Psoas muscle (tissue), 8 donors: Measurements from ENCODE around the gene SCN7A. TPM values are rescaled to one million over a fixed set of nuclear protein-coding genes. Genes with fewer than 3 reads are reported as not detected.
"Not testable (repeated sequence)": the region's sequence is repeated elsewhere in the genome, so short reads cannot be mapped to it uniquely, and the experiment has no call there.

Experiments
- ATAC-seq, 4 donors: fragments of 200-7000 bp; cut with Tn5 transposase; one replicate each; pipeline ENCODE4 v1.9.1; 2020; ENCODE audit warnings: moderate library complexity in 3 of 4, mild to moderate bottlenecking in 2 of 4
- DNase-seq, 2 donors: peaks; one replicate each; pipeline ENCODE4 v3.0.0-alpha.2; 2020
- H3K27ac ChIP-seq: fragments of 200-600 bp; one replicate; pipeline ENCODE4 v1.8.0; 2022
- H3K27me3 ChIP-seq, 3 donors: fragments of 200-600 bp in 1 of 3; one replicate each; pipeline versions ENCODE4 v1.6.1 to v1.8.0; 2013 to 2022; ENCODE audit warnings: low read length in 2 of 3, mild to moderate bottlenecking in 2 of 3, moderate library complexity in 1 of 3; ENCODE audit not compliant: insufficient read depth in 3 of 3
- H3K36me3 ChIP-seq, 2 donors: fragments of 200-600 bp in 1 of 2; one replicate each; pipeline versions ENCODE4 v1.6.1 to v1.8.0; 2013 to 2022; ENCODE audit warnings: low read depth in 1 of 2, mild to moderate bottlenecking in 1 of 2, moderate library complexity in 1 of 2; ENCODE audit not compliant: insufficient read depth in 1 of 2
- H3K4me1 ChIP-seq: fragments of 200-600 bp; one replicate; pipeline ENCODE4 v1.8.0; 2022
- H3K4me3 ChIP-seq: fragments of 200-600 bp; one replicate; pipeline ENCODE4 v1.8.0; 2022; ENCODE audit warnings: mild to moderate bottlenecking
- H3K9me3 ChIP-seq: fragments of 200-600 bp; one replicate; pipeline ENCODE4 v1.8.0; 2022
- CTCF ChIP-seq: fragments of 200-600 bp; IDR thresholded peaks from one replicate; pipeline ENCODE4 v1.8.0; 2022; ENCODE audit warnings: antibody characterized with exemption
- WGBS, 3 donors: extraction: QIAGEN DNeasy Blood & Tissue Kit; methylation state at CpG; one replicate each; pipeline versions ENCODE4 v1.1.6 to v1.1.7; 2013; 5-methylcytosine and 5-hydroxymethylcytosine counted together
- intact Hi-C, 2 donors: fragments of 100-400 bp; cut with DNase I; formaldehyde crosslinking; loops; one replicate each; pipeline versions ENCODE4 v1.11.0 to v1.14.2; 2022
- polyA plus RNA-seq, 3 donors: library from polyadenylated mRNA; stranded (reverse); fragments of 200-250 nt; gene quantifications; one replicate each; pipeline ENCODE4 v1.2.3, GENCODE V29; 2013
- total RNA-seq, 4 donors: library from RNA; stranded (reverse); fragmentation: NEBNext Ultra II Directional in 2 of 4; extraction: Animal tissue kit (Norgen Biotek cat#: 25700) in 2 of 4; gene quantifications; one replicate each; pipeline versions ENCODE4 v1.2.1 to v1.2.4, GENCODE V29; 2021 to 2023
- donor health status: healthy with polysubstance abuse.
- donor health status: DM: no; HTN: no; CAD: no; lungs with moderate emphysema.
- donor health status: Bipolar disorder and iron deficiency.
- donor health status: healthy.
- donor health status: DM: yes; HTN: yes; CAD: no.
- donor health status: DM: no; HTN: no; CAD: no.
- donor health status: DM: no; HTN: no; CAD: no.
- donor health status: DM: yes; HTN: yes; CAD: no.

SCN7A gene
- total and polyA plus RNA-seq, 7 donors, result 1.2 to 17.3 (median 2.5) TPM

GRCh38 chr2:166463640-166464039 is 30.4 kb downstream of the SCN7A start:
- ATAC-seq (no peak), DNase-seq (no peak)
- intact Hi-C loops, result no loop called here
- 95 to 98% (median 97%) methylated on average over 5 of the region's 5 CpGs for WGBS, 3 donors
- Histone ChIP-seq H3K27ac (no peak overlapping the region), H3K36me3 (no peaks in the 10 kb centered on the region), H3K27me3 (no peaks in the 10 kb centered on the region), H3K4me3 (no peak overlapping the region), H3K4me1 (no peaks in the 10 kb centered on the region), H3K9me3 (no peaks in the 10 kb centered on the region)
- no peak for TF ChIP-seq CTCF

DNA sequence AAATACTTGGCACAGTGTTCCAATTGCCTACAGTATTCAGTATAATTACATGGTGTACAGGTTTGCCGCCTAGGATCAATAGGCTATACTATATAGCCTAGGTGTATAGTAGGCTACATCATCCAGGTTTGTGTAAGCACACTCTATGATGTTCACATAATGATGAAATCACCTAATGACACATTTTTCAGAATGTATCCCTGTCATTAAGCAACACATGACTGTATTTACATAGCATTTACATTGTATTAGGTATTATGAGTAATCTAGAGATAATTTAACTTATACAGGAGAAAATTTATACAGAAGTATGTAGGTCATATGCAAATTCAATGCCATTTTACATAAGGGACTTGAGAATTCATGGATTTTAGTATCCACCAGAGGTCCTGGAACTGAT is 35.4 kb downstream of the SCN7A start:
- Histone ChIP-seq H3K9me3 (no peaks in the 10 kb centered on the region), H3K4me3 (no peak overlapping the region), H3K4me1 (no peaks in the 10 kb centered on the region), H3K27me3 (no peaks in the 10 kb centered on the region), H3K36me3 (no peaks in the 10 kb centered on the region), H3K27ac (no peak overlapping the region)
- 94 to 100% (median 95%) methylated on average over 1 of the region's 1 CpG for WGBS, 3 donors
- no peak for TF ChIP-seq CTCF
- ATAC-seq (no peak), DNase-seq (no peak)
- intact Hi-C loops, result no loop called here

DNA sequence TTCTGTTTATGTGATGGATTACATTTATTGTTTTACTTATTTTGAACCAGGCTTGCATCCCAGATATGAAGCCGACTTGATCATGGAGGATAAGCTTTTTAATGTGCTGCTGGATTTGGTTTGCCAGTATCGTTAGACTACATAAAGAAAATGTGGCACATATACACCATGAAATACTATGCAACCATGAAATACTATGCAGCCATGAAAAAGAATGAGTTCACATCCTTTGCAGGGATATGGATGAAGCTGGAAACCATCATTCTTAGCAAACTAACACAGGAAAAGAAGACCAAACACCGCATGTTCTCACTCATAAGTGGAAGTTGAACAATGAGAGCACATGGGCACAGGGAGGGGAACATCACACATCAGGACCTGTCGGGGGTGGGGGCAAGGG is 38.2 kb downstream of the SCN7A start:
- H3K4me1 ChIP-seq, H3K27me3 ChIP-seq, H3K4me3 ChIP-seq, DNase-seq, H3K27ac ChIP-seq, H3K36me3 ChIP-seq, H3K9me3 ChIP-seq, ATAC-seq, intact Hi-C loops: not testable (repeated sequence)
- 94 to 97% (median 97%) methylated on average over 4 of the region's 4 CpGs for WGBS, 3 donors

GRCh38 chr2:166454006-166454595 is 39.9 kb downstream of the SCN7A start:
- Histone ChIP-seq H3K4me3 (no peak overlapping the region), H3K4me1 (no peaks in the 10 kb centered on the region), H3K36me3 (no peaks in the 10 kb centered on the region), H3K27me3 (no peaks in the 10 kb centered on the region), H3K27ac (no peak overlapping the region), H3K9me3 (no peaks in the 10 kb centered on the region)
- no peak for DNase-seq
- intact Hi-C loops, result no loop called here
- ATAC-seq, result no peak
- WGBS, 3 donors, result 70 to 77% (median 76%) methylated on average over 2 of the region's 2 CpGs
- TF ChIP-seq CTCF, result no peak

GRCh38 chr2:166451468-166451867 is 42.6 kb downstream of the SCN7A start:
- Histone ChIP-seq H3K4me1 (no peaks in the 10 kb centered on the region), H3K9me3 (no peaks in the 10 kb centered on the region)

More at GRCh38 chr2:166451468-166451867, 42.6 kb downstream of the SCN7A start:
- H3K27me3 ChIP-seq, result no peaks in the 10 kb centered on the region
- intact Hi-C loops, result no loop called here
- H3K36me3 ChIP-seq, result no peaks in the 10 kb centered on the region
- H3K4me3 ChIP-seq, result no peak overlapping the region
- ATAC-seq, result no peak
- 89 to 92% (median 91%) methylated on average over 1 of the region's 1 CpG for WGBS, 3 donors
- H3K27ac ChIP-seq, result no peak overlapping the region
- no peak for TF ChIP-seq CTCF
- DNase-seq, result no peak
